Measurements from ENCODE around the gene CYFIP1. TPM values are rescaled to one million over a fixed set of nuclear protein-coding genes. Genes with fewer than 3 reads are reported as not detected.

Gene CYFIP1
- total and polyA plus RNA-seq, 4 donors = 27.0 to 136 (median 86.7) TPM

DNA sequence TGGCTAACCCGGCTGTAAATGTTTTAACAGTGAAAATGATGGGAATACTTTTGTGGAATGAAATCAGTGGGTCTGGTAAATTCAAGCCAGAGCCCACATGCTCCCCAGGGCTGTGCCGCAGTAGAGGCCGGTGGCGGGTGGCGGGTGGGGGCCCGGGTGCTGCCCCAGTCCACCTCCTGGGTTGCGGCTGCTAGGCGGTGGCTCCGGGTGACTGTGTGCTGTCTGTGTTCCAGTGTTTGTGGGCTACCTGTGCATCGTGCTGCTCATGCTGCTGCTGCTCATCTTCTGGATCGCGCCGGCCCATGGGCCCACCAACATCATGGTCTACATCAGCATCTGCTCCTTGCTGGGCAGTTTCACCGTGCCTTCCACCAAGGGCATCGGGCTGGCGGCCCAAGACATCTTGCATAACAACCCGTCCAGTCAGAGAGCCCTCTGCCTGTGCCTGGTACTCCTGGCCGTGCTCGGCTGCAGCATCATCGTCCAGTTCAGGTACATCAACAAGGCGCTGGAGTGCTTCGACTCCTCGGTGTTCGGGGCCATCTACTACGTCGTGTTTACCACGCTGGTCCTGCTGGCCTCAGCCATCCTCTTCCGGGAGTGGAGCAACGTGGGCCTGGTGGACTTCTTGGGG is 156.6 kb downstream of the CYFIP1 start:
- Histone ChIP-seq H3K9me3 (ENCODE audit: control insufficient read depth in 4 of 4, insufficient read depth in 3 of 4, low read length in 3 of 4) (peaks cover 0 to 2% (median 0%) of the 10 kb centered on the region in 4 donors), H3K27me3 (ENCODE audit: control insufficient read depth in 3 of 3, insufficient read depth in 3 of 3, low read length in 2 of 3) (no peaks in the 10 kb centered on the region), H3K36me3 (ENCODE audit: control insufficient read depth in 4 of 4, insufficient read depth in 4 of 4, low read length in 4 of 4) (peaks cover 8 to 24% (median 13%) of the 10 kb centered on the region in 4 donors), H3K4me1 (ENCODE audit: control insufficient read depth in 5 of 5, insufficient read depth in 5 of 5, low read length in 5 of 5) (no peaks in the 10 kb centered on the region), H3K27ac (ENCODE audit: low read depth in 1 of 2, low read length in 1 of 2) (no peak overlapping the region), H3K9ac (ENCODE audit: insufficient read depth in 1 of 2, low read length in 2 of 2) (no peak overlapping the region), H3K4me3 (no peak overlapping the region)
- 95 to 96% methylated on average over 29 of the region's 29 CpGs for WGBS, 2 donors
- DNase-seq = no peak
- no peak for TF ChIP-seq CTCF (IDR thresholded peaks at IDR 0.05; ENCODE audit: control extremely low read depth, extremely low read depth)
- ATAC-seq (ENCODE audit: insufficient read depth, low FRiP score) = no peak

DNA sequence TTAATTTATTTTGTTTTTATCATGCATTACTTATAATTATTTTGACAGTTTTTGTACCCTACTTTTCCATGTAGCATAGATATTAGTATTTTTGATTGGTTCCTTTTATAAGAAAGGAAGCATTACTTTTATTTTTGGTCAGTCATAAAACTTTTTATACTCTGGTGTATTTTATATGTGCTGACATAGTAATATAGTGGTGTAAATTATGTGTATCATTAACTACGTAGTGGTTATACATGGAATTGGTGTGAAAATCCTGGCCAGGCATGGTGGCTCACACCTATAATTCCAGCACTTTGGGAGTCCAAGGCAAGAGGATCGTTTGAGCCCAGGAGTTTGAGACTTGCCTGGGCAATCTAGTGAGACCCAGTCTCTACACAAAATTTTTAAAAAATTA is 160.5 kb downstream of the CYFIP1 start:
- Histone ChIP-seq H3K27ac (ENCODE audit: low read depth in 1 of 2, low read length in 1 of 2) (no peak overlapping the region), H3K4me3 (no peak overlapping the region), H3K36me3 (ENCODE audit: control insufficient read depth in 4 of 4, insufficient read depth in 4 of 4, low read length in 4 of 4) (peaks cover 6 to 23% (median 10%) of the 10 kb centered on the region in 4 donors), H3K9me3 (ENCODE audit: control insufficient read depth in 4 of 4, insufficient read depth in 3 of 4, low read length in 3 of 4) (peaks cover 0 to 2% (median 0%) of the 10 kb centered on the region in 4 donors), H3K4me1 (ENCODE audit: control insufficient read depth in 5 of 5, insufficient read depth in 5 of 5, low read length in 5 of 5) (no peaks in the 10 kb centered on the region), H3K9ac (ENCODE audit: insufficient read depth in 1 of 2, low read length in 2 of 2) (no peak overlapping the region), H3K27me3 (ENCODE audit: control insufficient read depth in 3 of 3, insufficient read depth in 3 of 3, low read length in 2 of 3) (no peaks in the 10 kb centered on the region)
- DNase-seq (no peak), ATAC-seq (ENCODE audit: insufficient read depth, low FRiP score) (no peak)
- TF ChIP-seq CTCF (IDR thresholded peaks at IDR 0.05; ENCODE audit: control extremely low read depth, extremely low read depth) = no peak
- 91 to 92% methylated on average over 2 of the region's 2 CpGs for WGBS, 2 donors

Other genes starting within 250 kb of the CYFIP1 start
- 10 to 100 TPM; 10.8 to 15.3 TPM for gene NIPA1, start 193.7 kb downstream of the CYFIP1 start, total RNA-seq
- gene NIPA1, start 193.7 kb downstream of the CYFIP1 start, polyA plus RNA-seq = 1 to 10 TPM; 3.9 to 5.2 TPM
- gene NIPA2, start 141.7 kb downstream of the CYFIP1 start, total RNA-seq = 10 to 100 TPM; 38.3 to 53.7 TPM
- gene NIPA2, start 141.7 kb downstream of the CYFIP1 start, polyA plus RNA-seq = 10 to 100 TPM; 12.5 to 46.7 TPM
- gene TUBGCP5, start 59.2 kb upstream of the CYFIP1 start, total RNA-seq = 10 to 100 TPM; 16.0 to 34.7 TPM
- gene TUBGCP5, start 59.2 kb upstream of the CYFIP1 start, polyA plus RNA-seq = 1 to 10 TPM; 6.2 to 7.6 TPM
- not detected for gene GOLGA6L1, start 156.5 kb upstream of the CYFIP1 start, total RNA-seq
- not detected for gene GOLGA6L1, start 156.5 kb upstream of the CYFIP1 start, polyA plus RNA-seq